ENCODE results near the gene MAN1A2.

DNA sequence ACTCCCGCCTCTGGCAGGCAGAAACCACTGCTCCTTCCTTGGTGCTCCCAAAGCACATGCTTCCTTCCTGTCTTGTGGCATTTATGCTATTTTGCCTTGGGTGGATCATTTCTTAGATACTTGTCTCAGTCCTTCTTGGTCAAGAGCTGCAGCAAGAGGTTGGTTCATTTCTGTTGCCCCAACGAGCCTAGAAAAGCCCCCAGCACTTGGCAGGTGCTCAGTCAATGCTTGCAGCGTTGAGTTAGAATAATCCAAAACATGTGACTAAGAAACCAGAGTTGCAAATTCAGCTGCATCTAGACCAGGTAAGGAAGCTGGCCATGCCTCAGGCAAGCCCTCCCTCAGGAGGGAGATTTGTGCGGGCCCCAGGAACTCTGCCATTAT, 196.2 kb downstream of the MAN1A2 start:
- TF ChIP-seq, protein P1, sequence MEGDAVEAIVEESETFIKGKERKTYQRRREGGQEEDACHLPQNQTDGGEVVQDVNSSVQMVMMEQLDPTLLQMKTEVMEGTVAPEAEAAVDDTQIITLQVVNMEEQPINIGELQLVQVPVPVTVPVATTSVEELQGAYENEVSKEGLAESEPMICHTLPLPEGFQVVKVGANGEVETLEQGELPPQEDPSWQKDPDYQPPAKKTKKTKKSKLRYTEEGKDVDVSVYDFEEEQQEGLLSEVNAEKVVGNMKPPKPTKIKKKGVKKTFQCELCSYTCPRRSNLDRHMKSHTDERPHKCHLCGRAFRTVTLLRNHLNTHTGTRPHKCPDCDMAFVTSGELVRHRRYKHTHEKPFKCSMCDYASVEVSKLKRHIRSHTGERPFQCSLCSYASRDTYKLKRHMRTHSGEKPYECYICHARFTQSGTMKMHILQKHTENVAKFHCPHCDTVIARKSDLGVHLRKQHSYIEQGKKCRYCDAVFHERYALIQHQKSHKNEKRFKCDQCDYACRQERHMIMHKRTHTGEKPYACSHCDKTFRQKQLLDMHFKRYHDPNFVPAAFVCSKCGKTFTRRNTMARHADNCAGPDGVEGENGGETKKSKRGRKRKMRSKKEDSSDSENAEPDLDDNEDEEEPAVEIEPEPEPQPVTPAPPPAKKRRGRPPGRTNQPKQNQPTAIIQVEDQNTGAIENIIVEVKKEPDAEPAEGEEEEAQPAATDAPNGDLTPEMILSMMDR (IDR thresholded peaks at IDR 0.05): no peak
- no peak for TF ChIP-seq POLR2A (IDR thresholded peaks at IDR 0.05)
